HG02938 (cell line): ENCODE results near the gene PRKCQ.
"Not testable (repeated sequence)": the region's sequence is repeated elsewhere in the genome, so short reads cannot be mapped to it uniquely, and the experiment has no call there.

Experiments
- ATAC-seq: cut with Tn5 transposase; IDR thresholded peaks from one replicate; pipeline ENCODE4 v1.9.1; 2021; ENCODE audit warnings: mild to moderate bottlenecking, moderate library complexity; ENCODE audit not compliant: unreplicated experiment

The PRKCQ gene

DNA sequence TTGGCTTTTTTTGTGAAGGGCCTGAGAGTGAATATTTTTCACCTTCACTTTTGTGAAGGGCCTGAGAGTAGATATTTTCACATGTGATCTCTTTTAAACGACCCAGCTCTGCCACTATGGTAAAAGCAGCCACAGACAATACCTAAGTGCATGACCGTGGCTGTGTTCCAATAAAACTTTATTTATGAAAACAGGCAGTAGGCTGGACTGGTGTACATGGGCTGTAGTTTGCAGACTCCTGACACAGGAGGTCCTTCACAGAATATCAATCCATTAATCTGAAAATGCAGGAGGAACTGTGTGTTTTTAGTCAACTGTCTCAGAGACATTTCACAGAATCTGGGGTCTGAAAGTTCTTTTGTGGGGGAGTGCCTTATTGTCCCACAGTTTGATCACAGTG, 186.9 kb downstream of the PRKCQ start:
- no peak for ATAC-seq

- no peak for ATAC-seq
Observed at GRCh38 chr10:6390213-6390845, 189.7 kb downstream of the PRKCQ start.

DNA sequence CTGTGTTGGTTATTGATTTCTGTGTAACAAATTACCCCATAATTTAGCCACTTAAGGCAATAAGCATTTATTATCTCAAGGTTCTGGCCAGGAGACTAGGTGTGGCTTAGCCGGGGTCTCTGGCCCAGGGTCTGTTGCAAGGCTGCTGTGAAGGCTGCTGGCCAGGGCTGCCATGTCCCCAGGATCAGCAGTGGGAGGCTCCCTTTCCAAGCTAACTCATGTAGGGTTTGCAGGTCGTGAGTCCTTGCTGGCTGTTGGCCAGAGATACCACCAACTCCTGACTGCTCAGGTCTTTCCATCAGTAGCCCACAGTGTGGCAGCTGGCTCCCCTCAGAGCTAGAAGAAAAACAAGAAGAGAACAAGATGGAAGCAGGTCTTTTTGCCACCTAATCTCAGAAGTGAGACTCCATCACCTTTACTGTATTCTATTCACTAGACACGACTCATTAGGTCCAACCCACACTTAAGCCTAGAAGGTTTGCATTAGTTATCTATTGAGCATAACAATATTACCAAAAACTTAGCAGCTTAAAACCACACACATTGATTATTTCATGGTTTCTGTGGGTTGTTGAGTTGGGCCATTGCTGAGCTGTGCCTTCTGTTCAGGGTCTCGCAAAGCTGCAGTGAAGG, 191.7 kb downstream of the PRKCQ start:
- no peak for ATAC-seq

GRCh38 chr10:6386960-6387359, 193.1 kb downstream of the PRKCQ start:
- ATAC-seq = no peak

GRCh38 chr10:6386346-6386745, 193.7 kb downstream of the PRKCQ start:
- ATAC-seq = no peak

DNA sequence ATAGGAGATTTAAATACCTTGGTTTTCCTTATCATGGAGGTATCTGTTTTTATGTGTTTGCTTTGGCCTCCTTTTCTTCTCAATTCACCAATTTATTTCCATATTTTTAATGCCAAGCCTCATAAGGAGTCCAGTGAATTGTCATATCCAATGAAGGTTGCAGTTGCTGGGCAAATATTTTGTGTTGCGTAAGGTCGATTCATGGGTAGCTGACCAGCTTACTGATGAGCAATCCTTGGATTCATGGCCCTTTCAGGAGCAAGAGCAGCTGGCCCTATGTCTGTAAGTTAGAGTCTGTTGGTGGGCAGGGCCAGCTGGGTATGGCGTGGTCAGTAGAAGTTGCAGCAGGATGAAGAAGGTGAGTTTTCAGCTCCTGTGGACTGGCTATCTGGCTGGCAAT, 194.4 kb downstream of the PRKCQ start:
- no peak for ATAC-seq

DNA sequence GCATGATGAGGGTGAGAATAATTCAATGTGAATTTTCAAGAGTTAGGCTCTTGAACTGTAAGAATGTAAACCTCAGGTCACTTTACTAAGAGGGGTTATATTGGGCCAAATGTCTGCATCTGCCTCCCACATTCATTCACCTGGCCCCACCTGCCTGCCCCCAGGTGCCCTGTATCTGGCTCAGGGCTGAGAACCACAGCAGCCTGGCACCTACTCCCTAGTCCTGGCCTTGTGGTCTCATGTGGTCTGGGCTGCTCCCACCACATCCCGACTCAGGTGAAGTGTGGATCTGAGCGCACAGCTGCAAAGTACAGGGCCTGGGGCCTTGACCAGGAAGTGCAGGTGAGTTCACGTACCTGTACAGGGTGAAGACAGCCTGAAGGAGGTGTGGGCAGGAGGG, 195.2 kb downstream of the PRKCQ start:
- no peak for ATAC-seq

DNA sequence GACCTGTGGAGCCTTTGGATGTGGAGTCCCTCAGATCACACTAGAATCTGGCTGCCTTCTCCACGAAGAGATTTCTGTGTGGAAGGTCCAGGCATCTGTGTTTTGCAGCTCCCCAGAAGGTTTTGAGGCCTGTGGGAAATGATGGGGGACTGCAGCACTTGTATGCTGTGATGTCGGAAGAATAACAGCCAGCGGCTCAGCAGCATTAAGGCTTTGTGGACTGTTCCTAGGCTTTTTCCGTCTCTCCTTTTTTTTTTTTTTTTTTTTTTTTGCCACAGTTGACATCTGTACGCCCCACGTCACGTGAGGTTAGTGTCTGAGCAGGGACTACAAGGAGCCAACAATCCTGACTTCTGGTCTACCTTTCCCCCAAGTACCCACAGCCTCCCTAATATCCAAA, 196.0 kb downstream of the PRKCQ start:
- no peak for ATAC-seq

DNA sequence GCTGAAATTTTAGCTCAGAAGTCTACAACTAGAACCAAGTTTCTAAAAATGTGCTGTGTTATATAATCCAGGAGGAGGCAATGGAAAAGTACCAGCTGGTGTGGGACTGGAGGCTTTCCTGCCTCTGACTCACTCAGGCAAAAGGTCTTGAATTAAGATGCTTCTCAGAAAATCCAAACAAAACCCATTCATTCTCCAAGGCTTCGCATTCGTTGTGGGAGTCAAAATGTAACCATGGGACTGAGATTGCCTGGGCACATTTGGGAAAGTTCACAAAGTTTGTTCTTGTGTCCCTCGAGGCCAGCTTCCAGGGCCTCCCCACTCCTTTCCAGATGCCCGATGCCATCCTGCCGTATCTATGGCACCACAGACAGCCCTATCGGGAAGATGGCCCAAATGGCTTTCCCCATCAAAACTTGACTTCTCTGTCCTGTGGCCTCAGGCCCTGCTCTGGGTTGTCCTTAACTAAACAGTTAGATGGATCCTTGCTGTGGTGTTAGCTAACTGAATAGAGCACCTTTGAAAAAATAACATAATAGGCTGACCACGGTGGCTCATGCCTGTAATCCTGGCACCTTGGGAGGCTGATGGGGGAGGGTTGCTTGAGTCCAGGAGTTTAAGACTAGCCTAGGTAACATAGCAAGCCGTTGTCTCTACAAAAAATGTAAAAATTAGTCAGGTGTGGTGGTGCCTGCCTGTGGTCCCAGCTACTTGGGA, 196.8 kb downstream of the PRKCQ start:
- ATAC-seq = no peak

DNA sequence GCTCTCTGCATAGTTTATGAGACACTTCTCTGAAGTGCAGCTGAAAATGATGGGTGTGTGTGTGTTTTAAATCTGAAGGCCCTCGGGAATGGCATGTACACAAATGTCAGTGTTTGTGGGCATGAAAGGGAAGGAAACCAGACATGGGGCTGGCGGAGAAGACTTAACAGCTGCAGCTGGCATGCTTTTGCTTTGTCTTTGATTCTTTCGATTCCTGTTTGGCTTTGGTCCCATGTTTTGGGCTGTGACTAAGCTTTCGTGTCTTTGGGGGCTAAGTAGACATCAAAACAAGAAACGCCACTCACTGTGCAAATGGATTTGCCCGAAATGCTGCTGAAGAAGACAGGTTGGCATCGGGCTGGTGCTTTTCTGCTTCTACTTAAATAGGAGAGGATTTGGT, 198.0 kb downstream of the PRKCQ start:
- peak; percentile 62 for ATAC-seq

DNA sequence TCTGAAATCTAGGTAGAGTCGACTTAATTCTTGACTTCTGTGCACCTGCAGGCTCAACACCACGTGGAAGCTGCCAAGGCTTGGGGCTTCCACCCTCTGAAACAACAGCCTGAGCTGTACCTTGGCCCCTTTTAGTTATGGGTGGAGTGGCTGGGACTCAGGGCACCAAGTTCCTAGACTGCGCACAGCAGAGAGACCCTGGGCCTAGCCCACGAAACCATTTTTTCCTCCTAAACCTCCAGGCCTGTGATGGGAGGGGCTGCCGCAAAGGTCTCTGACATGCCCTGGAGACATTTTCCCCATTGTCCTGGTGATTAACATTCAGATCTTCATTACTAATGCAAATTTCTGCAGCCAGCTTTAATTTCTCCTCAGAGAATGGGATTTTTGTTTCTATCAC, 199.6 kb downstream of the PRKCQ start:
- ATAC-seq = not testable (repeated sequence)

DNA sequence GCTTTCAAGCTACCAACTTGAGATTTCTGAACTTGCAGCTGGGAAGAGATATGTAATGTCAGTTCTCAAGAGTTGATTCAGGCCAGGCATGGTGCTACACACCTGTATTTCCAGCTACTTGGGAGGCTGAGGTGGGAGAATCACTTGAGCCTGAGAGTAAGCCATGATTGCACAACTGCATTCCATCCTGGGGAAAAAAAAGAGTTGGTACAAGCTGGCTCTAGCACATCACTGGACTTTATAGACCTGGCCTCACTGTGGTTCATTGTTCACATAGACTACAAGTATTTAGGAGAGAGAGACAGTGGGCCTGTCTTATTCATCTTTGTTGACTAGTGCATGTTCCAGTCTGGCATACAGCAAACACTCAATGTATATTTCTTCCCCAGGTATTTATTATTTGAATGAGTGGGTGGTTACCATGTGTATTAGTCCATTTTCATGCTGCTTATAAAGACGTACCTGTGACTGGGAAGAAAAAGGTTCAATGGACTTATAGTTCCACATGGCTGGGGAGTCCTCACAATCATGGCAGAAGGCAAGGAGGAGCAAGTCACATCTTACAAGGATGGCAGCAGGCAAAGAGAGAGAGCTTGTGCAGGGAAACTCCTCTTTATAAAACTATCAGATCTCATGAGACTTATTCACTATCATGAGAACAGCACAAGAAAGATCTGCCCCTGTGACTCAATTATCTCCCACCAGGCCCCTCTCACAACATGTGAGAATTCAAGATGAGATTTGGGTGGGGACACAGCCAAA, 200.9 kb downstream of the PRKCQ start:
- no peak for ATAC-seq
